NCI-H345 (cell line): ENCODE measurements around the gene LATS1.

ENCODE experiments used
- DNase-seq: peaks from one replicate; lab custom pipeline; 2025; lab: John Stamatoyannopoulos, UW

The LATS1 gene

GRCh38 chr6:149660028-149660427 is 57.9 kb downstream of the LATS1 start:
- no peak for DNase-seq

GRCh38 chr6:149657441-149657840 is 60.5 kb downstream of the LATS1 start:
- DNase-seq: no peak

DNA sequence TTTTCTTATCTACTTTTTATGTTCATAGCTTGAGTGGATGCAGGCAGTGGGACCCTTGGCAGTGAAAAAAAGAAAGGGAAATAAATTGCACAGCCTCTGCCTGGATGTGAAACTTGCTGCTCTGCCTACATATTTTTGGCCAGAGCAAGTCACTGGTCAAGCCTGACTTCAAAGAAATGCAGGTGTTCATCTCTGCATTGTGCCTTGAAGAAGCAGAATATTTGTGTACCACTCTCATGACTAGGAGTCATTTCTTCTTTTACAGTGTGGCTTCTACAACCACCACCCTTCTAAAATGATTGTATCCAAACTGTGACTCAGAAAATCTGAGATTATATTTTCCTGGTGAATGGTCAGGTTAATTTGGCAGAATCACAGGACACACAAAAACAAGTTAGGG is 66.8 kb downstream of the LATS1 start:
- no peak for DNase-seq

- DNase-seq: peak; percentile 92
Measured at GRCh38 chr6:149648148-149649145, 69.5 kb downstream of the LATS1 start, which contains the start of gene KATNA1. TSS of gene KATNA1 (minus strand) at chr6:149648714. CDS start at chr6:149638547, 10,167 bp downstream.

GRCh38 chr6:149646599-149646998 is 71.3 kb downstream of the LATS1 start:
- no peak for DNase-seq

DNA sequence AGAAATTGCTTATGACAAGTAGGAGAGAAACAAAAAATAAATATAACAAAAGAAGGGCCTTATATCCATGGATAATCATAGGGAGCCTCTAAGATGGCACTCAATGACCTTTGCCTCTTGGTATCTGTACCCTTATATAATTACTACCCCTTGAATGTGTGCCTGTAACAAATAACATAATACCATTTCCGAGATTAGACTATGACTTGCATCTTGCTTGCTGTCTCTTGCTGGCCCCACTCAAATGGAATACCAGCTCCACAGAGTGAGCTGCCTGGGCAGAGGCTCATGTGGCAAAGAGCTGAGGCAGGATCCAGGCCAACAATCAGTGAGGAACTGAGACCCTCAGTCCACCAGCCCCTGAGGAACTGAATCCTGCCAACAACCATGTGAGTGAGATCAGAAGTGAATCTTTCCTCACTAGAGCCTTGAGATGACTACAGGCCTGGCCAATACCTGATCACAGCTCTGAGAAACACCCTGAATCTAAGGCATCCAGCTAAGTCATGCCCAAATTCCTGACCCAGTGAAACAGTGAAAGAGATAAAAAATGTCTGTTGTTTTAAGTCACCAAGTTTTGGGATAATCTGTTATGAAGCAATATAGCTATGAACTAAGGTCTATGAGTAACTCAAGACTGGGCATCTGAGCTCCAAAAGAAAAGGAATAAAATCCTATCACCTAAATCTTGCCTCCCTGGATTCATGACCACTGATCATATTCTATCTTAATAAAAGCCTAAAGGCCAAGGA is 74.9 kb downstream of the LATS1 start:
- DNase-seq: no peak

DNA sequence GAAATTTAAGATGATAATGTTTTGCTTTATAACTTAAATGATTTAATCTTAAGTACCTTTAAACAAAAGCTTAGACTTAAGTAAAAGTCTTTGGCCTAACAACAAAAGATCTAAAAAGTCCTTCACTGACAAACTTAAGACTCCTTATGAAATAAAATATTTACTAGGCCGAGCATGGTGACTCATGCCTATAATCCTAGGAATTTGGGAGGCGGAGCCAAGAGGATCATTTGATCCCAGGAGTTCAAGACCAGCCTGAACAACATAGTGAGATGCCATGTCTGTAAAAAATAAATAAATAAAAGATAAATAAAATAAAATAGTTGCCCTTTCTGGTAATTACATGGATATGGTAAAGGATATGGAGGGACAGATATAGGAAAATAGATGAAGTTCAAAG is 81.8 kb downstream of the LATS1 start:
- no peak for DNase-seq

DNA sequence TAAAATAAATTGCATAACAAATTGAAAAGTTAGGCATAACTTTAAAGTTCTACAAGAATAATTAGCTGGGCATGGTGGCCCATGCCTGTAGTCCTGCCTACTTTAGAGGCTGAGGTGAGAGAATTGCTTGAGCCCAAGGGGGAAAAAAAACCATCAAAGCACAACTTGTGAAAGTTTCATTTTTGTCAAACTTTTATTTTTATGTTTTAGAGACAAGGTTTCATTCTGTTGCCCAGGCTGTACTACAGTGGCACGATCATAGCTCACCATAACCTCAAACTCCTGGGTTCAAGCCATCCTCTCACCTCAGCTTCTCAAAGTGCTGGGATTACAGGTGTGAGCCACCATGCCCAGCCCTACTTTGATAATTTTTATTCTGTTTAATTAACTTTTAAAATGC is 83.6 kb downstream of the LATS1 start:
- DNase-seq: no peak

DNA sequence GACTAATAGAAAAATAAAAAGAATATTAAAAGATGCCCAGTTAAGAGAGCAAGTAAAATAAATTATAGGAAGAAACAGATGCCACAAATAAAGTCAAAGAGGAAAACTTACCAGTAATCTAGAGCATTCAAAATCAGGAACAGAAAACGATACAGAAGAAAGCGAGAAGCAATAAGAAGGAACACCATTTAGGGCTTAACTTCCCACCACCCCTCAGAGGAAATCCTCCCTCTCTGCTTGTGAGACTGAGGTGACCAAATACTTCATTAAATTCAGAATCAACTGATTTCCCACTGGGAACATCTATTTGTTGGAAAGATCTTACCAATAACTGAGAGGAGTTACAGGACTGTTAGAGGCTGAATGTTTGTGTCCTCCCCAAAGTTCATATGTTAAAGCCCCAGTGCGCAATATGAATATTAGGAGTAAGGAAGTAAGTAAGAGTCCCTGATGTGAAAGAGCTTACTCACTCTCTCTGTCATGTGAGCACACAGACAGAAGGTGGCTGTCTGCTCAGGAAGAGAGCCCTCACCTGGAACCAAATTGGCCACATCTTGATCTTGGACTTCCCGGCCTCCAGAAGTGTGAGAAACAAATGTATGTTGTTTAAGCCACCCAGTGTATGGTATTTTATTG is 88.9 kb downstream of the LATS1 start:
- DNase-seq: no peak

DNA sequence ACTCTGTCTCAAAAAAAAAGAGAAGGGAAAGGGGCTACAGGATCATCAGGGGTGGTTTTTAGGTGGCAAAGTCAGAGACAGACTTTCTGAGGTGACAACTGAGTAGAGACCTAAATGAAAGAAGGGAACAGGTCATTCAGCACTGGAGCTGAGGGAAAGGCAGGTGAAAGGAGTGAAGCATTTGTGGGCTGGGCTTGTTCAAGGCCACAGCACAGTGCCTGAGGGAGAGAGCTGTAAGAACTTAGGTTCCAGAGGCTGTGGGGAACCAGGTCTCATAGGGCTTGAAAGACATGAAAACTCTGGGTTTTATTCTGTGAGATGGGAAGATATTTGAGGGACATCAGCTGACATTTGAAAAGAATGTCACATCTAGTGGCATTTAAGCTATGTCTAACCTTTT is 90.2 kb downstream of the LATS1 start:
- DNase-seq: no peak

DNA sequence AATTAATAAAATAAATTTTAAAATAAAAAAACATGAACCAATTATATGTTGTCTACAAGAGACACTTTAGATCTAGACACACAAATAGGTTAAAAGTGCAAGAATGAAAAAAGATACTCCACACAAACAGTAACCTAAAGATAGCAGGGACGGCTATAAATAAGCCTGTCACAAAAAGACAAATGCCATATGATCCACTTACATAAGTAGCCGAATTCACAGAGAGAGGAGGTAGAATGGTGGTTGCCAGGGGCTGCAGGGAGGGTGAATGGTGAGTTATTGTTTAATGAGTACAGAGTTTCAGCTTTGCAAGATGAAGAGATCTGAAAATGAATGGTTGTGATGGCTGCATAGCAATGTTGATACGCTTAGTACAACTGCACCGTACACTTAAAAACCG is 102.1 kb downstream of the LATS1 start:
- no peak for DNase-seq

GRCh38 chr6:149614337-149614736 is 103.6 kb downstream of the LATS1 start:
- DNase-seq: no peak

DNA sequence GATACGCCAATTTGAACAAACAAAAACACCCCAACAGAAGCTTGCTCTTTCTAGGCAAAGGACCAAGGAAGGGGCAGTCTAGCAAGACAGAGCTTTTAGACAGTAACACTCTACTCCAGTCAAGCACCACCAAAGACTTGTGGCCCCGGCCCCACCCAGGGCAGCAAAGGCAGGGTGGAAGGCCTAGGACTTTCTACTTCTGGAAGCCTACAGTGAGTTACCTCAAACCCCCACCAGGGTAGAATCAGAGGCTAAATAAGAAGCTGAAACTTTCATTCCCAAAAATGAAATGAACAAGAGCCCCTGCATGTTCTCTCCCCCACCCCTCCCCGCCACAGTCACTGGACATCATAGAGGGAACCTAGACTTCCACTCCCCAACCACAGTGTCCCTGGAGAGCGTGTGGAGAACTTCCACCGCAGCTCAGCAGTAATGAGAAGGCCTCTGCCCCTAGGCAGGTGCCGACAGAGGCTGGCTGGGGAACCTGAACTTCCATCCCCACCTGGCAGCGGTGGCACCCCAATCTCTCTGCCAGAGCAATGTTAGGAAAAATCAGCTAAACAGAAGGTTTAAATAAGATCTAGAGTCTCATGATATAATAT is 109.4 kb downstream of the LATS1 start:
- no peak for DNase-seq
